ENCODE results near the gene GJC1. TPM values are rescaled to one million over a fixed set of nuclear protein-coding genes. Genes with fewer than 3 reads are reported as not detected.

Gene GJC1
- total and polyA plus RNA-seq, 9 of the 15 experiments (the other 6 are each of a cell fraction or from before 2014, with no cell fraction given): 0.04 to 1.4 (median 0.18) TPM; not detected in 1

DNA sequence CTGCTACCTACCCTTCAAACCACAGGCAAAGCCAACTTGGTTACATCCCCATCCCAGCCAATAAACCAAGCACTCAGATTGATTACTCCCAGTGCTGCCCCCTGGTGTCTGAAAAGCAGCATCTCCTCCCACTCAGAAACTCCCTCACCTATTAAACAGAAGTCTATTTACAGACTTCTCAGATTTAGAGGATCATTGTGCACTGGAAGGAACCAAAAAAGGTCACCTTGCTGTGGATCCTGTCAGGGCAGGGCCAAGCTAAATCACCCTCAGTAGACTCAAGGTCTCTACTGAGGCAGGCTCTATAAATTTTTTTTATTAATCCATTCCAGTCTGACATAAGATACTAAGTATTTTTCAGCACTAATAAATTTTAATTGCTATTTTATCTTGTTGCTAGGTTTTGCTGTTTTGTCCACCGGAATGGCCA, 35.2 kb upstream of the GJC1 start (continued):
- TF ChIP-seq, protein P1, sequence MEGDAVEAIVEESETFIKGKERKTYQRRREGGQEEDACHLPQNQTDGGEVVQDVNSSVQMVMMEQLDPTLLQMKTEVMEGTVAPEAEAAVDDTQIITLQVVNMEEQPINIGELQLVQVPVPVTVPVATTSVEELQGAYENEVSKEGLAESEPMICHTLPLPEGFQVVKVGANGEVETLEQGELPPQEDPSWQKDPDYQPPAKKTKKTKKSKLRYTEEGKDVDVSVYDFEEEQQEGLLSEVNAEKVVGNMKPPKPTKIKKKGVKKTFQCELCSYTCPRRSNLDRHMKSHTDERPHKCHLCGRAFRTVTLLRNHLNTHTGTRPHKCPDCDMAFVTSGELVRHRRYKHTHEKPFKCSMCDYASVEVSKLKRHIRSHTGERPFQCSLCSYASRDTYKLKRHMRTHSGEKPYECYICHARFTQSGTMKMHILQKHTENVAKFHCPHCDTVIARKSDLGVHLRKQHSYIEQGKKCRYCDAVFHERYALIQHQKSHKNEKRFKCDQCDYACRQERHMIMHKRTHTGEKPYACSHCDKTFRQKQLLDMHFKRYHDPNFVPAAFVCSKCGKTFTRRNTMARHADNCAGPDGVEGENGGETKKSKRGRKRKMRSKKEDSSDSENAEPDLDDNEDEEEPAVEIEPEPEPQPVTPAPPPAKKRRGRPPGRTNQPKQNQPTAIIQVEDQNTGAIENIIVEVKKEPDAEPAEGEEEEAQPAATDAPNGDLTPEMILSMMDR (IDR thresholded peaks at IDR 0.05 in 2 of 3, conservative IDR thresholded peaks at IDR 0.05 in 1 of 3; ENCODE audit: insufficient read depth in 2 of 3, low read depth in 1 of 3, low read length in 3 of 3): peak; percentile 77 to 81 (median 78)

DNA sequence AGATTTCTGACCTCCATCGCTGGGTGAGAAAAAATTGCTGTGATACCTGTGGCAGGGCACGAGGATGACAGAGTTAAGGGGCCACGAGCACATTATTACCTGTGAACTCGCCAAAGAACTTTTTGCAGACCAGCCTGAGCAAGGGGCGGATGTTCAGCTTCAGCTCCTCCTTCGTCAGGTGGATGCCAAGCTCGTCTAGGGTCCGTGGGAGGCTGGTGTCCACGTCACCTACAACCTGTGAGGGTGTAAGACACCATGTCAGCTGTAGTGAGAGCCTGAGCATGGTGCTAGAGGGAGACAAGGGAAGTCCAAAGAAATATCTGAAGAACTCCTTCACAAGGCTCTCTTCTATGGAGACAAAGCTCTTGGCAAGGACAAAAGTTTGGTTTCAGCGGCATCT, 34.7 kb upstream of the GJC1 start:
- H3K4me1 ChIP-seq (replicated peaks in 1 of 2; ENCODE audit: control insufficient read depth in 2 of 2, insufficient read depth in 2 of 2, low read length in 2 of 2): no peaks in the 10 kb centered on the region
- no peak overlapping the region for H3K4me2 ChIP-seq (ENCODE audit: insufficient read depth, low read length)
- ChIA-PET CTCF (ENCODE audit: low intra/inter-chr PET ratio) (interaction anchor here (1.0 to 5.4 kb wide), 6 partner anchors 16 to 655 kb away, joined by 3 to 38 read pairs (median 6); no protein-coding TSS in a partner anchor), POLR2A (interaction anchor here (0.7 kb wide), 1 partner anchor 21 kb away, joined by 3 read pairs; no protein-coding TSS in a partner anchor)
- BruUV-seq (replicated peaks): no TSS peak
- no peaks in the 10 kb centered on the region for H3K79me2 ChIP-seq (ENCODE audit: control insufficient read depth, insufficient read depth, low read length)
- 72% methylated on average over 10 of the region's 10 CpGs for WGBS (ENCODE audit: insufficient coverage, low coverage, missing lambda C conversion rate)
- H3K9me3 ChIP-seq (replicated peaks; ENCODE audit: control insufficient read depth, insufficient read depth, low read depth, low read length): no peaks in the 10 kb centered on the region
- TF ChIP-seq DACH1 (IDR thresholded peaks at IDR 0.05; ENCODE audit: partially characterized antibody) (no peak), PTRF (tag; IDR thresholded peaks at IDR 0.05) (no peak), FOXJ3 (CRISPR knock-in tag; IDR thresholded peaks at IDR 0.05) (no peak), ZNF586 (CRISPR knock-in tag; conservative IDR thresholded peaks at IDR 0.05) (no peak), IRF2 (CRISPR knock-in tag; IDR thresholded peaks at IDR 0.05) (no peak), CBFB (CRISPR knock-in tag; IDR thresholded peaks at IDR 0.05) (no peak), ZKSCAN8 (CRISPR knock-in tag; IDR thresholded peaks at IDR 0.05) (no peak), NELFE (IDR thresholded peaks at IDR 0.05; ENCODE audit: insufficient read depth, insufficient read length) (no peak), SIN3A (IDR thresholded peaks at IDR 0.05; ENCODE audit: borderline replicate concordance in 2 of 2, control insufficient read depth in 1 of 2, low read depth in 2 of 2, low read length in 2 of 2) (no peak), ZNF431 (CRISPR knock-in tag; IDR thresholded peaks at IDR 0.05) (no peak)
- TF ChIP-seq, protein P2, sequence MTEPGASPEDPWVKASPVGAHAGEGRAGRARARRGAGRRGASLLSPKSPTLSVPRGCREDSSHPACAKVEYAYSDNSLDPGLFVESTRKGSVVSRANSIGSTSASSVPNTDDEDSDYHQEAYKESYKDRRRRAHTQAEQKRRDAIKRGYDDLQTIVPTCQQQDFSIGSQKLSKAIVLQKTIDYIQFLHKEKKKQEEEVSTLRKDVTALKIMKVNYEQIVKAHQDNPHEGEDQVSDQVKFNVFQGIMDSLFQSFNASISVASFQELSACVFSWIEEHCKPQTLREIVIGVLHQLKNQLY (CRISPR knock-in tag; conservative IDR thresholded peaks at IDR 0.05): no peak
- TF ChIP-seq, protein P3, sequence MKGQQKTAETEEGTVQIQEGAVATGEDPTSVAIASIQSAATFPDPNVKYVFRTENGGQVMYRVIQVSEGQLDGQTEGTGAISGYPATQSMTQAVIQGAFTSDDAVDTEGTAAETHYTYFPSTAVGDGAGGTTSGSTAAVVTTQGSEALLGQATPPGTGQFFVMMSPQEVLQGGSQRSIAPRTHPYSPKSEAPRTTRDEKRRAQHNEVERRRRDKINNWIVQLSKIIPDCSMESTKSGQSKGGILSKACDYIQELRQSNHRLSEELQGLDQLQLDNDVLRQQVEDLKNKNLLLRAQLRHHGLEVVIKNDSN (CRISPR knock-in tag; IDR thresholded peaks at IDR 0.05): no peak
- H3K9ac ChIP-seq (ENCODE audit: insufficient read depth in 1 of 2, low read depth in 2 of 2, low read length in 2 of 2): no peak overlapping the region
- peaks cover 4% of the 10 kb centered on the region; the same call in 1 of the 2 replicates for H4K20me1 ChIP-seq (replicated peaks; ENCODE audit: control insufficient read depth, insufficient read depth, low read length)
- no peak overlapping the region for H2AFZ ChIP-seq (ENCODE audit: low read depth, low read length)
- no peak for FAIRE-seq
- in situ Hi-C loops (cut with MboI): loop anchor here (5.0 kb wide), 1 partner anchor 83 kb away; no protein-coding TSS in a partner anchor
- H3K27ac ChIP-seq (ENCODE audit: extremely low read depth, low read depth, low read length): no peak overlapping the region
- H3K4me3 ChIP-seq: no peak overlapping the region
- H3K27me3 ChIP-seq (ENCODE audit: control insufficient read depth in 2 of 2, insufficient read depth in 2 of 2, low read length in 2 of 2): no peaks in the 10 kb centered on the region
- DNase-seq (ENCODE audit: extremely low read depth in 1 of 4, low spot score in 3 of 4): no peak
- H3K36me3 ChIP-seq (ENCODE audit: control insufficient read depth, insufficient read depth, low read length): peaks cover 95% of the 10 kb centered on the region
- ATAC-seq: no peak; the same call in 2 of the 3 replicates
- intact Hi-C loops (cut with micrococcal nuclease): loop anchor here (1.0 kb wide), 1 partner anchor 90 kb away; no protein-coding TSS in a partner anchor
- no peaks in the 10 kb centered on the region for H3K9me1 ChIP-seq (ENCODE audit: control insufficient read depth, insufficient read depth, low read length)
